ENCODE results near the gene CSTF3.
A peak's percentile ranks its signal among the peaks of the same experiment; 100 is the strongest.

CSTF3 gene

DNA sequence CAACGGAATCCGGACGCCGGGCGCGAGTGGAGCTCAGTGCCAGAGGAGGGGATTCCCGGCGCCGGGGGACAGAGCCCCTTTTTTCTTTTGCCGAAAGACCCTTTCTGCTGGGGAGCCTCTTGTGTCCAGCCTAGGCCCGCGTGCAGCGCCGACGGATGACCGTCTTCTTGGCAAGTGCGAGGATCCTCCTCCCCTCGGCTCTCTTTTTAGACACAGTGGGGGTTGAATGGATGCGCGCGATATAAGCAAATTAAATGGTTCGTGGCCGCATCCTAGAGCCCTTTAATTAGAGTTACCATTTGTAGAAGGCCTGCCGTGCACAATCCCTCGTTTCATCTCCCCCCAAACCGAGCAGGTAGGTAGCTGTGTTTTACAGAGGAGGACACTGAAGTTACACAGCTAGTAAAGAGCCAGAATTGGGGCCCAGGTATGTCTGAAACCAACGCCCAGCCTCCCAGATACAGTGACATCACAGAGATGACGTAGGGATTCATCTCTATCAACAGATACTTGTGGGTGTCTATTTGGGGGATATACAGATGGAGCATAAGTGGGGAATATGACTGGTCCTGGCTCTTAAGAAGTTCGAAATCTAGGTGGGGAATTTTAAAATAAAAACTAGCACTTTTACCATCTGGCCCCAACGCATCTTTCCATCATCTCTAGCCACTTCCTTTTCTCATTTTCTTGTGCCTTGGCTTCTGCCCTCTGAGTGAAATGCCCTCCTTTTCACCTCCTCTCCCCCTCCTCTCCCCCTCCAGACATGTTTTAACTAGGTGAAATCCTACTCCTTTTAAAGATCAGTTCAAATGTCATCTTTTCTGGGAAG, 121.0 kb downstream of the CSTF3 start:
- peak; percentile 72 for DNase-seq (ENCODE audit: low spot score)
- TF ChIP-seq, protein P1, sequence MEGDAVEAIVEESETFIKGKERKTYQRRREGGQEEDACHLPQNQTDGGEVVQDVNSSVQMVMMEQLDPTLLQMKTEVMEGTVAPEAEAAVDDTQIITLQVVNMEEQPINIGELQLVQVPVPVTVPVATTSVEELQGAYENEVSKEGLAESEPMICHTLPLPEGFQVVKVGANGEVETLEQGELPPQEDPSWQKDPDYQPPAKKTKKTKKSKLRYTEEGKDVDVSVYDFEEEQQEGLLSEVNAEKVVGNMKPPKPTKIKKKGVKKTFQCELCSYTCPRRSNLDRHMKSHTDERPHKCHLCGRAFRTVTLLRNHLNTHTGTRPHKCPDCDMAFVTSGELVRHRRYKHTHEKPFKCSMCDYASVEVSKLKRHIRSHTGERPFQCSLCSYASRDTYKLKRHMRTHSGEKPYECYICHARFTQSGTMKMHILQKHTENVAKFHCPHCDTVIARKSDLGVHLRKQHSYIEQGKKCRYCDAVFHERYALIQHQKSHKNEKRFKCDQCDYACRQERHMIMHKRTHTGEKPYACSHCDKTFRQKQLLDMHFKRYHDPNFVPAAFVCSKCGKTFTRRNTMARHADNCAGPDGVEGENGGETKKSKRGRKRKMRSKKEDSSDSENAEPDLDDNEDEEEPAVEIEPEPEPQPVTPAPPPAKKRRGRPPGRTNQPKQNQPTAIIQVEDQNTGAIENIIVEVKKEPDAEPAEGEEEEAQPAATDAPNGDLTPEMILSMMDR (IDR thresholded peaks at IDR 0.05; ENCODE audit: extremely low read depth, missing control alignments): no peak

DNA sequence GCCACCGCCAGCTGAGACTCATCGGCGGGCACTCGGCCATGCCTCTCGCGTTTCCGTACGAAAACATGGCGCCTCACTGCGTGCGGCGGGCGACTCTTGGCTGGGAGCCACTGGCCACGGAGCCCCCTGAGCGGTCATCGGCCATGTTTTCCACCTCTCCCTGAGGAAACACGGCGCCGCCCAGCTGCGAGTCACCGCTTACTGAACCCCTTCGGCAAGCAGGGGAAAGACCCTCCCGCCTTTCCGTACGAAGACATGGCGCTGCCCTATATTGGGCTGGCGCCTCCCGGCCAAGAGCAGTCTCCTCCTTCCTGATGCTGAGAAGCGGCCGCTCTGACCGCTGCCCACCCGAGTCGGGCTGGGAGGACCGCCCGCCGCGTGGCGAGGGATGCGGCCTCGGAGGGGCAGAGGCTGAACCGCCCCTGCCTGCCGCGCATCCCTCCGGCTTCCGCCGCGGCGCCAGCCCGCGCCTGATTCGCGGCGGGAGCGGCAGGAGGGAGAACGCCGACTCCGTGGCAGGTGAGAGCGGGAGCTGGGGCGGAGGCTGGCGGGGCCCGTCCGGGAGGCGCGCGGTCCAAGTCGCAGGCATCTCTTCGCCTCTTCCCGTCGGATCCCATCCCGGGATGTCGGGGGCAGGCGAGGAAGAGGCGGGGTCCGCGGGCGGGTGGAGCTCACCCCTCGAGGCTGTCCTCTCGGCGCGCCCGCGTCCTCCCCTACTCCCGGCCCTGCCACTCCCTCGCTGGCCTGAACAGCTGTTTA, 121.8 kb downstream of the CSTF3 start, which contains the start of gene TCP11L1:
Gene TCP11L1, plus strand, starts transcription at position 299 of the 759 bp plus-strand sequence. CDS start 4,202 bp downstream, outside the sequence.
- TF ChIP-seq, protein P1 (IDR thresholded peaks at IDR 0.05; ENCODE audit: extremely low read depth, missing control alignments): no peak
- DNase-seq (ENCODE audit: low spot score): peak; percentile 90

DNA sequence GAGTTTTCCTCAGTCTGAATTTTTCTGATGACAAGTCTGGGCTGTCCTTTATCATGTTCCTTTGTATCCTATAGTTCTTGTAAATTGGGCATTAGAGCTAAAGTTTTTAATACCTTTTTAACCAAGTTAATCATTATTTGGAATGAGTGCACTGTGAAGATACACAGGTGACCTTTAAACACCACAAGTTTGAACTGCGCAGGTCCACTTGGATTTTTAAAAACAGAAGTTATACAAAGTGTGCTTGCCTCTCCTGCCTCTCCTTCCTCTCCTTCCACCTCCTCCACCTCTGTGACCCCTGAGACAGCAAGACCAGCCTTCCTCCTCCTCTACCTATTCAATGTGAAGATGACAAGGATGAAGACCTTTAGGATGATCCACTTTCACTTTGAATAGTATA, 126.3 kb downstream of the CSTF3 start:
- TF ChIP-seq, protein P1 (IDR thresholded peaks at IDR 0.05; ENCODE audit: extremely low read depth, missing control alignments): no peak
- DNase-seq (ENCODE audit: low spot score): no peak

All from GM20000 (cell line).